PC-9 (cell line): ENCODE measurements around the gene DAPK1. TPM values are rescaled to one million over a fixed set of nuclear protein-coding genes. Genes with fewer than 3 reads are reported as not detected.

Experiments used
- BruUV-seq: library from RNA; stranded (reverse); fragments of 400-500 nt; replicated peaks from 2 replicates; lab custom pipeline; 2021; lab: Mats Ljungman, UMichigan
- CTCF ChIA-PET: fragments of 300-600 bp; sonication (Branson Sonifier 250); formaldehyde crosslinking; loops from one replicate; lab custom pipeline; 2022; ENCODE audit warnings: antibody characterized with exemption; lab: Charles Lee
- POLR2A ChIA-PET: fragments of 300-600 bp; sonication (Branson Sonifier 250); formaldehyde crosslinking; loops from one replicate; lab custom pipeline; 2022; ENCODE audit warnings: antibody characterized with exemption; ENCODE audit not compliant: unreplicated experiment; lab: Charles Lee
- DNase-seq, 2 experiments: peaks; one replicate each; pipeline versions ENCODE4 v3.0.0 to v3.0.0-alpha.2; 2015 to 2022; ENCODE audit warnings: mixed read lengths in 1 of 2
- H2AFZ ChIP-seq: fragments of 200-600 bp; sonication (generic); 2 replicates; pipeline ENCODE4 v1.8.1; 2017; ENCODE audit warnings: antibody characterized with exemption
- H3F3A ChIP-seq: fragments of 200-600 bp; sonication (generic); 2 replicates; pipeline ENCODE4 v1.8.1; 2017; ENCODE audit warnings: antibody characterized with exemption, mild to moderate bottlenecking, low read depth; ENCODE audit not compliant: insufficient read depth
- H3K27ac ChIP-seq: fragments of 200-600 bp; sonication (generic); 2 replicates; pipeline ENCODE4 v1.6.1; 2016; ENCODE audit warnings: mixed run types
- H3K27me3 ChIP-seq: fragments of 200-600 bp; sonication (generic); 2 replicates; pipeline ENCODE4 v1.6.1; 2016; ENCODE audit warnings: low read depth, mixed run types; ENCODE audit not compliant: insufficient read depth
- H3K36me3 ChIP-seq: fragments of 200-600 bp; sonication (generic); 2 replicates; pipeline ENCODE4 v1.6.1; 2016; ENCODE audit warnings: low read depth, mixed run types
- H3K4me1 ChIP-seq: fragments of 200-600 bp; sonication (generic); replicated peaks from 2 replicates; pipeline ENCODE4 v1.6.1; 2016; ENCODE audit warnings: mixed run types; ENCODE audit not compliant: insufficient read depth
- H3K4me2 ChIP-seq: fragments of 200-600 bp; sonication (generic); 2 replicates; pipeline ENCODE4 v1.6.1; 2017; ENCODE audit warnings: mixed run types
- H3K4me3 ChIP-seq: fragments of 200-600 bp; sonication (generic); 2 replicates; pipeline ENCODE4 v1.6.1; 2016; ENCODE audit warnings: mixed run types
- H3K79me2 ChIP-seq: fragments of 200-600 bp; sonication (generic); 2 replicates; pipeline ENCODE4 v1.6.1; 2017; ENCODE audit warnings: low read depth, mixed run types
- H3K9me2 ChIP-seq: fragments of 200-600 bp; sonication (generic); 2 replicates; pipeline ENCODE4 v1.8.1; 2017; ENCODE audit warnings: mild to moderate bottlenecking; ENCODE audit not compliant: insufficient read depth
- H3K9me3 ChIP-seq: fragments of 200-600 bp; sonication (generic); 2 replicates; pipeline ENCODE4 v1.8.1; 2016; ENCODE audit warnings: low read depth; ENCODE audit not compliant: insufficient read depth
- H4K20me1 ChIP-seq: fragments of 200-600 bp; sonication (generic); 2 replicates; pipeline ENCODE4 v1.8.1; 2017; ENCODE audit not compliant: insufficient read depth
- CTCF ChIP-seq: fragments of 200-600 bp; sonication (generic); conservative IDR thresholded peaks from 2 replicates; pipeline ENCODE4 v1.6.1; 2017; ENCODE audit warnings: mixed run types, antibody characterized with exemption, mild to moderate bottlenecking, moderate library complexity
- EZH2 ChIP-seq: fragments of 200-600 bp; sonication (generic); IDR thresholded peaks from 2 replicates; pipeline ENCODE4 v1.8.0; 2017; ENCODE audit warnings: antibody characterized with exemption, low read depth
- intact Hi-C: fragments of 100-400 bp; cut with micrococcal nuclease; formaldehyde crosslinking; loops from one replicate; pipeline ENCODE4 v1.10.0; 2022; ENCODE audit not compliant: unreplicated experiment
- total RNA-seq: library from RNA; stranded (reverse); gene quantifications from 2 replicates; pipeline ENCODE4 v1.2.3, GENCODE V29; 2021

Gene DAPK1
- total RNA-seq, 1 experiment from 2014 or later: 100 TPM

- Histone ChIP-seq H3K4me3 (no peak overlapping the region), H3K27me3 (no peaks in the 10 kb centered on the region), H3K79me2 (peaks cover 13% of the 10 kb centered on the region), H3K36me3 (peaks cover 6% of the 10 kb centered on the region; the same call in 1 of the 2 replicates), H3F3A (peaks cover 38% of the 10 kb centered on the region), H3K9me3 (no peaks in the 10 kb centered on the region), H3K27ac (no peak overlapping the region), H3K9me2 (no peaks in the 10 kb centered on the region), H3K4me2 (no peak overlapping the region), H2AFZ (no peak overlapping the region), H4K20me1 (no peaks in the 10 kb centered on the region), H3K4me1 (peaks cover 62% of the 10 kb centered on the region)
- POLR2A ChIA-PET: no interaction called here
- no peak for DNase-seq
- intact Hi-C loops: loop anchor here (5.0 to 10.0 kb wide), 2 partner anchors 179 to 267 kb away; no protein-coding TSS in a partner anchor
- CTCF ChIA-PET: no interaction called here
- no TSS peak for BruUV-seq
- TF ChIP-seq EZH2: no peak
Observed at GRCh38 chr9:87603854-87604490, 106.3 kb downstream of the DAPK1 start.

- BruUV-seq: no TSS peak
- Histone ChIP-seq H3K9me2 (no peaks in the 10 kb centered on the region), H3K9me3 (no peaks in the 10 kb centered on the region), H4K20me1 (no peaks in the 10 kb centered on the region; the same call in 1 of the 2 replicates), H3K4me1 (peaks cover 51% of the 10 kb centered on the region), H3K4me3 (no peak overlapping the region), H3K27me3 (no peaks in the 10 kb centered on the region), H3K27ac (no peak overlapping the region), H3K79me2 (peaks cover 10% of the 10 kb centered on the region), H2AFZ (no peak overlapping the region), H3K36me3 (peaks cover 11% of the 10 kb centered on the region; the same call in 1 of the 2 replicates), H3F3A (peaks cover 27% of the 10 kb centered on the region), H3K4me2 (no peak overlapping the region)
- POLR2A ChIA-PET: interaction anchor here (0.7 kb wide), 1 partner anchor 13 kb away, joined by 3 read pairs; no protein-coding TSS in a partner anchor
- intact Hi-C loops: loop anchor here (5.0 to 10.0 kb wide), 2 partner anchors 180 to 268 kb away; no protein-coding TSS in a partner anchor
- TF ChIP-seq CTCF: no peak
- no peak for TF ChIP-seq EZH2
- CTCF ChIA-PET: no interaction called here
- no peak for DNase-seq
Observed at GRCh38 chr9:87604886-87605588, 107.4 kb downstream of the DAPK1 start.

- Histone ChIP-seq H3K4me1 (peaks cover 45% of the 10 kb centered on the region), H2AFZ (no peak overlapping the region), H3K36me3 (peaks cover 11% of the 10 kb centered on the region; the same call in 1 of the 2 replicates), H3K79me2 (peaks cover 7% of the 10 kb centered on the region), H3K27me3 (no peaks in the 10 kb centered on the region), H3K4me2 (no peak overlapping the region), H3K9me3 (no peaks in the 10 kb centered on the region), H3K27ac (peak overlapping the region; percentile 88), H3K4me3 (no peak overlapping the region), H4K20me1 (no peaks in the 10 kb centered on the region; the same call in 1 of the 2 replicates), H3F3A (peaks cover 21% of the 10 kb centered on the region), H3K9me2 (no peaks in the 10 kb centered on the region)
- ChIA-PET CTCF (no interaction called here), POLR2A (interaction anchor here (0.7 kb wide), 1 partner anchor 12 kb away, joined by 3 read pairs; no protein-coding TSS in a partner anchor)
- TF ChIP-seq EZH2: no peak
- TF ChIP-seq CTCF: no peak
- intact Hi-C loops: loop anchor here (2.0 to 10.0 kb wide), 2 partner anchors 107 to 181 kb away; no protein-coding TSS in a partner anchor
- BruUV-seq: no TSS peak
- no peak for DNase-seq
Observed at GRCh38 chr9:87605676-87606075, 108.0 kb downstream of the DAPK1 start.
